ENCODE measurements around the gene SPOCD1.

The SPOCD1 gene

DNA sequence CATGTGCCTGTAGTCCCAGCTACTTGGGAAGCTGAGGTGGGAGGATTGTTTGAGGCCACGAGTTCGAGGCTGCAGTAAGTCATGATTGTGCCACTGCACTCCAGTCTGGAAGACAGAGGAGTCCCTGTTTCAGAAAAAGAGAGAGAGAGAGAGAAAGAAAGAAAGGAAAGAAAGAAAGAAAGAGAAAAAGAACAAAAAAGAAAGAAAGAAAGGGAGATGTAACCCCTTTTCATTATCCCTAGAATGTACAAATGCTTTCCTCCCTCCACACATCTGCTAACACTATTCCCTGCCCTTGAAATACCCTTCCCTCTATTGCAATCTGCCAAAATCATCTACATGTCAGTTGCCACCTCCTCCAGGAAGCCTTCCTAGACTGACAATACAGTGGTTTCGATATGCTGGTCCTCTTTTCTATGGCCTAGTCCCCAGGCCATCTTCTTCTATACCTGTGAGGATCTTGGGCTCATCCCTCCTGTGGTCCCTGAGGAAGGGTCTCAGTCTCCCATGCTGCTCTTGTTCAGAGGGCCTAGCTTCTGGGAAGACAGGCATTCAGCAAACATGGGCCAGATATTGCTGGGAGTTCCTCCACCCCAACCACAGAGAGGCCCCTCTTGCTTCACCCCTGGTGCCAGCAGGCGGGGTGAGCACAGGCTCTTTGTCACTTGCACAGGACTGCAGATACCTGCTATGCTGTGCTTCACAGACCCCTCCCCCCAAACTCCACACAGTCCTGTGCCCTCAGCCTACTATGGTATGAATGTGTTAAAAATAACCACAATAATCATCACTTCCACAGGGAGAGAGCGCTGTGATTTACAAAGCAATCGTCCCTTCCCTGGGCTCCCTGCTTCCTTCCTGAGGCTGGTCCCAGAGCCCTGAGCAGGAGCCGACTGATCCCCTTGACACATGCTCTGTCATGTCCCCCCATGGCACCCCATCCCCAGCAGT is 65.8 kb downstream of the SPOCD1 start (continued):
- no peak for TF ChIP-seq ZNF645 (tag by site-specific recombination; IDR thresholded peaks at IDR 0.05)
- TF ChIP-seq ZNF366 (tag by site-specific recombination; conservative IDR thresholded peaks at IDR 0.05): peak; percentile 83
- TF ChIP-seq ZNF184 (tag by site-specific recombination; IDR thresholded peaks at IDR 0.05): no peak
- TF ChIP-seq ZNF341 (tag by site-specific recombination; IDR thresholded peaks at IDR 0.05; ENCODE audit: low read depth): no peak

- H3K9me3 ChIP-seq (ENCODE audit: control insufficient read depth, insufficient read depth, low read depth, low read length): no peaks in the 10 kb centered on the region
- no peak overlapping the region for H3K27ac ChIP-seq (ENCODE audit: extremely low read depth, low read depth, low read length)
- H3K4me3 ChIP-seq (ENCODE audit: low read depth, low read length): no peak overlapping the region
- POLR2A ChIA-PET: interaction anchor here (1.0 kb wide), 1 partner anchor 36 kb away, joined by 3 read pairs; no protein-coding TSS in a partner anchor
- CTCF ChIA-PET: interaction anchor here (0.6 to 2.4 kb wide), 5 partner anchors 31 to 83 kb away, joined by 4 to 9 read pairs (median 4); no protein-coding TSS in a partner anchor
- H3K36me3 ChIP-seq (ENCODE audit: control insufficient read depth in 2 of 2, insufficient read depth in 1 of 2, low read length in 2 of 2): peaks cover 0 to 4% of the 10 kb centered on the region in 2 experiments; a peak in 1 of 3 replicates
- H3K4me1 ChIP-seq (ENCODE audit: control insufficient read depth, insufficient read depth, low read length): no peaks in the 10 kb centered on the region; the same call in 1 of the 2 replicates
- TF ChIP-seq ZNF202 (tag by site-specific recombination; IDR thresholded peaks at IDR 0.05; ENCODE audit: borderline replicate concordance): no peak
- TF ChIP-seq ZBTB17 (tag by site-specific recombination; IDR thresholded peaks at IDR 0.05): no peak
- TF ChIP-seq KLF7 (tag by site-specific recombination; IDR thresholded peaks at IDR 0.05; ENCODE audit: borderline replicate concordance): no peak
- no peak for TF ChIP-seq ZNF37A (tag by site-specific recombination; IDR thresholded peaks at IDR 0.05)
- TF ChIP-seq SCRT2 (tag by site-specific recombination; IDR thresholded peaks at IDR 0.05): no peak
- no peak for TF ChIP-seq BCL6B (tag by site-specific recombination; IDR thresholded peaks at IDR 0.05)
- TF ChIP-seq, protein P1, sequence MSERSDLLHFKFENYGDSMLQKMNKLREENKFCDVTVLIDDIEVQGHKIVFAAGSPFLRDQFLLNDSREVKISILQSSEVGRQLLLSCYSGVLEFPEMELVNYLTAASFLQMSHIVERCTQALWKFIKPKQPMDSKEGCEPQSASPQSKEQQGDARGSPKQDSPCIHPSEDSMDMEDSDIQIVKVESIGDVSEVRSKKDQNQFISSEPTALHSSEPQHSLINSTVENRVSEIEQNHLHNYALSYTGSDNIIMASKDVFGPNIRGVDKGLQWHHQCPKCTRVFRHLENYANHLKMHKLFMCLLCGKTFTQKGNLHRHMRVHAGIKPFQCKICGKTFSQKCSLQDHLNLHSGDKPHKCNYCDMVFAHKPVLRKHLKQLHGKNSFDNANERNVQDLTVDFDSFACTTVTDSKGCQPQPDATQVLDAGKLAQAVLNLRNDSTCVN (tag by site-specific recombination; optimal IDR thresholded peaks at IDR 0.05): no peak
- TF ChIP-seq GLIS1 (tag by site-specific recombination; IDR thresholded peaks at IDR 0.05): peak; percentile 33; the same call in 1 of the 2 replicates
- no peak for TF ChIP-seq ZNF138 (tag by site-specific recombination; IDR thresholded peaks at IDR 0.05; ENCODE audit: borderline replicate concordance)
- TF ChIP-seq ZSCAN23 (tag by site-specific recombination; IDR thresholded peaks at IDR 0.05): no peak
- TF ChIP-seq, protein P2, sequence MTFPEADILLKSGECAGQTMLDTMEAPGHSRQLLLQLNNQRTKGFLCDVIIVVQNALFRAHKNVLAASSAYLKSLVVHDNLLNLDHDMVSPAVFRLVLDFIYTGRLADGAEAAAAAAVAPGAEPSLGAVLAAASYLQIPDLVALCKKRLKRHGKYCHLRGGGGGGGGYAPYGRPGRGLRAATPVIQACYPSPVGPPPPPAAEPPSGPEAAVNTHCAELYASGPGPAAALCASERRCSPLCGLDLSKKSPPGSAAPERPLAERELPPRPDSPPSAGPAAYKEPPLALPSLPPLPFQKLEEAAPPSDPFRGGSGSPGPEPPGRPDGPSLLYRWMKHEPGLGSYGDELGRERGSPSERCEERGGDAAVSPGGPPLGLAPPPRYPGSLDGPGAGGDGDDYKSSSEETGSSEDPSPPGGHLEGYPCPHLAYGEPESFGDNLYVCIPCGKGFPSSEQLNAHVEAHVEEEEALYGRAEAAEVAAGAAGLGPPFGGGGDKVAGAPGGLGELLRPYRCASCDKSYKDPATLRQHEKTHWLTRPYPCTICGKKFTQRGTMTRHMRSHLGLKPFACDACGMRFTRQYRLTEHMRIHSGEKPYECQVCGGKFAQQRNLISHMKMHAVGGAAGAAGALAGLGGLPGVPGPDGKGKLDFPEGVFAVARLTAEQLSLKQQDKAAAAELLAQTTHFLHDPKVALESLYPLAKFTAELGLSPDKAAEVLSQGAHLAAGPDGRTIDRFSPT (tag by site-specific recombination; IDR thresholded peaks at IDR 0.05): no peak
- TF ChIP-seq ZNF548 (tag by site-specific recombination; IDR thresholded peaks at IDR 0.05): no peak
- TF ChIP-seq, protein P3, sequence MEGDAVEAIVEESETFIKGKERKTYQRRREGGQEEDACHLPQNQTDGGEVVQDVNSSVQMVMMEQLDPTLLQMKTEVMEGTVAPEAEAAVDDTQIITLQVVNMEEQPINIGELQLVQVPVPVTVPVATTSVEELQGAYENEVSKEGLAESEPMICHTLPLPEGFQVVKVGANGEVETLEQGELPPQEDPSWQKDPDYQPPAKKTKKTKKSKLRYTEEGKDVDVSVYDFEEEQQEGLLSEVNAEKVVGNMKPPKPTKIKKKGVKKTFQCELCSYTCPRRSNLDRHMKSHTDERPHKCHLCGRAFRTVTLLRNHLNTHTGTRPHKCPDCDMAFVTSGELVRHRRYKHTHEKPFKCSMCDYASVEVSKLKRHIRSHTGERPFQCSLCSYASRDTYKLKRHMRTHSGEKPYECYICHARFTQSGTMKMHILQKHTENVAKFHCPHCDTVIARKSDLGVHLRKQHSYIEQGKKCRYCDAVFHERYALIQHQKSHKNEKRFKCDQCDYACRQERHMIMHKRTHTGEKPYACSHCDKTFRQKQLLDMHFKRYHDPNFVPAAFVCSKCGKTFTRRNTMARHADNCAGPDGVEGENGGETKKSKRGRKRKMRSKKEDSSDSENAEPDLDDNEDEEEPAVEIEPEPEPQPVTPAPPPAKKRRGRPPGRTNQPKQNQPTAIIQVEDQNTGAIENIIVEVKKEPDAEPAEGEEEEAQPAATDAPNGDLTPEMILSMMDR (tag by site-specific recombination; IDR thresholded peaks at IDR 0.05): no peak
- no peak for TF ChIP-seq ZNF214 (tag by site-specific recombination; IDR thresholded peaks at IDR 0.05; ENCODE audit: borderline replicate concordance)
- no peak for TF ChIP-seq ZNF707 (tag by site-specific recombination; IDR thresholded peaks at IDR 0.05)
- no peak for TF ChIP-seq ZNF488 (tag by site-specific recombination; IDR thresholded peaks at IDR 0.05)
- TF ChIP-seq KLF17 (tag by site-specific recombination; IDR thresholded peaks at IDR 0.05): no peak
- TF ChIP-seq, protein P4, sequence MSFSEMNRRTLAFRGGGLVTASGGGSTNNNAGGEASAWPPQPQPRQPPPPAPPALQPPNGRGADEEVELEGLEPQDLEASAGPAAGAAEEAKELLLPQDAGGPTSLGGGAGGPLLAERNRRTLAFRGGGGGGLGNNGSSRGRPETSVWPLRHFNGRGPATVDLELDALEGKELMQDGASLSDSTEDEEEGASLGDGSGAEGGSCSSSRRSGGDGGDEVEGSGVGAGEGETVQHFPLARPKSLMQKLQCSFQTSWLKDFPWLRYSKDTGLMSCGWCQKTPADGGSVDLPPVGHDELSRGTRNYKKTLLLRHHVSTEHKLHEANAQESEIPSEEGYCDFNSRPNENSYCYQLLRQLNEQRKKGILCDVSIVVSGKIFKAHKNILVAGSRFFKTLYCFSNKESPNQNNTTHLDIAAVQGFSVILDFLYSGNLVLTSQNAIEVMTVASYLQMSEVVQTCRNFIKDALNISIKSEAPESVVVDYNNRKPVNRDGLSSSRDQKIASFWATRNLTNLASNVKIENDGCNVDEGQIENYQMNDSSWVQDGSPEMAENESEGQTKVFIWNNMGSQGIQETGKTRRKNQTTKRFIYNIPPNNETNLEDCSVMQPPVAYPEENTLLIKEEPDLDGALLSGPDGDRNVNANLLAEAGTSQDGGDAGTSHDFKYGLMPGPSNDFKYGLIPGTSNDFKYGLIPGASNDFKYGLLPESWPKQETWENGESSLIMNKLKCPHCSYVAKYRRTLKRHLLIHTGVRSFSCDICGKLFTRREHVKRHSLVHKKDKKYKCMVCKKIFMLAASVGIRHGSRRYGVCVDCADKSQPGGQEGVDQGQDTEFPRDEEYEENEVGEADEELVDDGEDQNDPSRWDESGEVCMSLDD (tag by site-specific recombination; IDR thresholded peaks at IDR 0.05): no peak
Measured at GRCh38 chr1:31748365-31748764, 67.5 kb downstream of the SPOCD1 start.

All from HEK293 (cell line).